ENCODE measurements around the gene CCDC91. TPM values are rescaled to one million over a fixed set of nuclear protein-coding genes. Genes with fewer than 3 reads are reported as not detected.

CCDC91 gene
- total and polyA plus RNA-seq, 2 of the 4 experiments (the other 2 are of a cell fraction): 8.6 to 14.7 TPM

DNA sequence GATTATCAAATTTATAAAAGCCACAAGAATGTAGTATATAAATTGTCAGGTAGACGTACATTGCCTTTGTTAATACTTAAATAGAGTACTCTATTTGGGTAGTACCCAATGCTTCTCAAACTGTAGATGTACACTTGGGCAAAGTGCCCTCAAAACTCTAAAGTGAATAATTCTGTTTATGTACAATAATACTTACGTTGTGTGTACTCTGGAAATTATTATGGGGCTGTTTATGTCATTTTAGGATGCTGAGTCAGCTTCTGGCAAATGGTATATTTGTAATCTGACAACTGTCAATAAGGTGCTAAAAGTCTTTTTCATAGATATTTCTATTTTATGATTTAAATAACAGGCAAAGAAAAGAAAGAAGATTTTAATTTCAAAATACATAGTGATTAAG, 102.4 kb downstream of the CCDC91 start:
- H2BK120ac ChIP-seq (ENCODE audit: low read depth, low read length): no peak overlapping the region
- H3K14ac ChIP-seq (replicated peaks; ENCODE audit: low read depth, low read length): no peak overlapping the region
- H2BK20ac ChIP-seq (ENCODE audit: low read depth, low read length): no peak overlapping the region
- no peaks in the 10 kb centered on the region for H3K79me1 ChIP-seq (ENCODE audit: low read depth in 1 of 2, low read length in 2 of 2)
- no peak overlapping the region for H4K8ac ChIP-seq (ENCODE audit: low read depth in 2 of 2, low read length in 2 of 2)
- no peak for TF ChIP-seq MXI1 (IDR thresholded peaks at IDR 0.05; ENCODE audit: borderline replicate concordance, low read depth, low read length)
- peak; percentile 73 for TF ChIP-seq MAFK (IDR thresholded peaks at IDR 0.05; ENCODE audit: low read depth, low read length)
- no peak for TF ChIP-seq RAD21 (IDR thresholded peaks at IDR 0.05; ENCODE audit: low read length)
- TF ChIP-seq, protein P1, sequence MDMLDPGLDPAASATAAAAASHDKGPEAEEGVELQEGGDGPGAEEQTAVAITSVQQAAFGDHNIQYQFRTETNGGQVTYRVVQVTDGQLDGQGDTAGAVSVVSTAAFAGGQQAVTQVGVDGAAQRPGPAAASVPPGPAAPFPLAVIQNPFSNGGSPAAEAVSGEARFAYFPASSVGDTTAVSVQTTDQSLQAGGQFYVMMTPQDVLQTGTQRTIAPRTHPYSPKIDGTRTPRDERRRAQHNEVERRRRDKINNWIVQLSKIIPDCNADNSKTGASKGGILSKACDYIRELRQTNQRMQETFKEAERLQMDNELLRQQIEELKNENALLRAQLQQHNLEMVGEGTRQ (IDR thresholded peaks at IDR 0.05; ENCODE audit: low read depth, low read length): no peak
- H3K27ac ChIP-seq (ENCODE audit: insufficient read depth, low read length): no peak overlapping the region
- H3K9me3 ChIP-seq (ENCODE audit: control insufficient read depth, insufficient read depth, low read length): peaks cover 6% of the 10 kb centered on the region; the same call in 1 of the 2 replicates
- H3K23ac ChIP-seq (ENCODE audit: low read depth, low read length): no peak overlapping the region
- in situ Hi-C loops (cut with MboI; ENCODE audit: low sequenced_read_pairs): no loop called here
- H3K56ac ChIP-seq (ENCODE audit: extremely low read depth, insufficient read depth, low read length): no peak overlapping the region
- H3K18ac ChIP-seq (ENCODE audit: low read depth, low read length): no peak overlapping the region
- ChIA-PET CTCF (no interaction called here), POLR2A (ENCODE audit: unreplicated experiment) (no interaction called here)
- no CpG with 5 or more reads among the region's 2 CpGs for WGBS, 2 experiments (ENCODE audit: extremely low coverage in 2 of 2, insufficient read length in 1 of 2)
- no peak overlapping the region for H3K4ac ChIP-seq (ENCODE audit: low read depth, low read length)
- H4K5ac ChIP-seq (ENCODE audit: low read depth, low read length): no peak overlapping the region
- no peak overlapping the region for H2BK5ac ChIP-seq (ENCODE audit: low read depth, low read length, poor library complexity, severe bottlenecking)
- no peak overlapping the region for H2AFZ ChIP-seq (replicated peaks; ENCODE audit: low read length, poor library complexity)
- no peaks in the 10 kb centered on the region for H4K20me1 ChIP-seq (ENCODE audit: insufficient read depth, low read length)
- dilution Hi-C loops (cut with HindIII; ENCODE audit: low sequenced_read_pairs, unreplicated experiment): no loop called here
- no peaks in the 10 kb centered on the region; the same call in 1 of the 2 replicates for H3K36me3 ChIP-seq (ENCODE audit: control insufficient read depth, insufficient read depth, low read length)
- intact Hi-C loops (cut with micrococcal nuclease): no loop called here
- no peak overlapping the region for H2BK15ac ChIP-seq (ENCODE audit: low read depth, low read length)
- no peak overlapping the region for H2AK9ac ChIP-seq (replicated peaks; ENCODE audit: low read depth, low read length, poor library complexity)
- no TSS peak for BruUV-seq (replicated peaks)
- no peak overlapping the region for H4K91ac ChIP-seq (ENCODE audit: insufficient read depth, low read depth, low read length)
- H3K4me3 ChIP-seq (ENCODE audit: insufficient read depth, low read depth, low read length): no peak overlapping the region
- H2AK5ac ChIP-seq (ENCODE audit: low read depth, low read length): no peak overlapping the region
- no peaks in the 10 kb centered on the region for H3K9me1 ChIP-seq (ENCODE audit: insufficient read depth, low read length)
- H3K27me3 ChIP-seq (ENCODE audit: control insufficient read depth, insufficient read depth, low read length): no peaks in the 10 kb centered on the region
- H3K4me2 ChIP-seq (ENCODE audit: low read depth, low read length): no peak overlapping the region
- ATAC-seq (ENCODE audit: low read depth) (no peak), DNase-seq (no peak)
- H3K9ac ChIP-seq (ENCODE audit: low read depth, low read length): no peak overlapping the region
- H3K4me1 ChIP-seq (ENCODE audit: control insufficient read depth, insufficient read depth, low read length): no peaks in the 10 kb centered on the region

Measured in IMR-90 (cell line).